HG03378 (cell line): ENCODE results near the gene SEMA5A.

ENCODE experiments used
- ATAC-seq: cut with Tn5 transposase; IDR thresholded peaks from one replicate; pipeline ENCODE4 v1.9.1; 2021; ENCODE audit warnings: mild to moderate bottlenecking, moderate library complexity; ENCODE audit not compliant: unreplicated experiment

The SEMA5A gene

DNA sequence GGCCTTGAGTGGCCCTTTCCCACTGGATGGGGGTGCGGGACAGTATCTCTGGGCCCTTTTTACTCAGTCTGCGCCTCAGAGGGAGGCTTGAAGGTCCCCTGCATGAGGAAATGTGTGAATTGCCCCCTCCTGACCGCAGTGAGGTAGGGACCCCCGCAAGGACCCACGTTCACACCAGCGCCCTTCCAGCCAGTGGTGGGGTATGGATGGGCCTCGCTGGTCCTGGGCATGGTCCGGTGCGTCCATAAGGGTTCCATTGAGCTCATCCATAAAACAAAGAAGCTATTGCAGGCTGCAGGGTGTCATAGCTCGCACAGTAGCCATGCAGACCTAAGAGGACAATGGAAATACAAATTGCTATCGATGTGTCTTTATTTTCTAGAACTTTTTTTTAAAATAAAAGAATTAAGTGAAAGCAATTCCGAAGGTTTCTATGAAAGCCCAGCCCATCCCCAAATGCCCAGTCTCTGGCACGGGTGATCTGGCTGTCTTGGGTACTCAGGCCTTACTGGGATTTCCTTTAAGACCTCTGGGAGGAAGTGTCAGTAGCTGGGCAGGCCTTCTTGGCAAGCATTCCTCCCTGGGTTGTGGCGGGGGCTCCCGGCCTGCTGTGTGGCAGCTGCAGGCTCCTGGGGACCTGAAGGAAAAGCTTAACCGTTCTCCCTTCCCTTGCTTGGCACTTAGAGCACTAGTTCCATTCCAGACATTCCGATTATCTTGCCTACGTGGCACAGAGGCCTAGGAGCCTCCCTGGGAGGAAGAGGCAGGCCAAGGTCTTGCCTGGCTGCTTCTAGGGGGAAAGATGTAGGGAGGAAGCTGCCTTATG lies 1.5 kb upstream of the SEMA5A start:
- no peak for ATAC-seq

- ATAC-seq = no peak
Observed at GRCh38 chr5:9545136-9545991, 511 bp downstream of the SEMA5A start.

DNA sequence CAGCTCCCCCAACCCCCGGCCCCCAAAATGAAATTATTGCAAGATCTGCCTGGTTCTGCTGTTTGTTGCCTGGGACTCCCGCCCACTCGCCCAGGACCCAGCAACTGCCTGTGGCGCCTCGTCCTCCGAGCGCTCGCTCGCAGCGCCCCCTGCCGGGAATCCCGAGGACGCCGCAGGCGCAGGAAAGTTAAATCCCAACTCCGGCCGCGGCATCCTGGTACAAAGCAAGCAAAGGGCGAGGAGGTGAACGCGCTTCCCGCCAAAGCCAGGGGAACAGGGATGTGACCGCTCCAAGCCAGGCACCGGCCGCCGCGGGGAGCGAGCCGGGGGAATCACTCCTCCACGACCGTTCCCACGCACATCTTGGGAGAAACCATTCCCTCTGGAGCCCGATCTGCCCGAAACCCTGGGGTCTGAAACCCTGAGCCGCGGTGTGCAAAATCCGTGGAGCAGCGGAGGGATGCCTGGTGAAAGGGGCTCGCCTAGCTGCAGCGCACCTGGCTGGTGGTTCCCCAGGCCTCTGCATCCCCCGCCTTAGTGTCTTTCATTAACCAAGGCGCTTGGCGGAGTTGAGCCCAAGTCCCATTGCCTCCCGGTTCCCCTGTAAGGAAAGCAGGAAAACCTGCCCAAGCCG lies 1.3 kb downstream of the SEMA5A start:
- ATAC-seq = peak; percentile 54

DNA sequence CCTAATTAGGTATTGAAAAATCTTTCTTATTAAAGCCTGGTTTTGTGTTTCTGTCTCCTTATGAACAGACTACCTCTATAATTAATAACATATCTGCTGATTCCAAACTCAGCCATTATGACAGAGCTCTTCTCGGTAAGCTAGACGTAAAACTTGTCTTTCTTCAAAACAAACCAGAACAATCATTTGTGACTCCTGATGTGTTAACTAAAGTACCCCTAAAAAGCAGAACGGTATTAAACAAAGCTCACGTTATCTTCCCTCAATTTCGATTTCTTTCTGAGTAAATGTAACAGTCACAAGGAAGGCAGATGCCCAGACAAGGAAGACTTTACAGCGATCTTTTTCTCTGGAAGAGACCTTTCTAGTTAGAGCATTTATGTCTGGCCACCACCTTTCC lies 1.8 kb downstream of the SEMA5A start:
- ATAC-seq = no peak

- no peak for ATAC-seq
Observed at GRCh38 chr5:9543311-9543920, 2.5 kb downstream of the SEMA5A start.

DNA sequence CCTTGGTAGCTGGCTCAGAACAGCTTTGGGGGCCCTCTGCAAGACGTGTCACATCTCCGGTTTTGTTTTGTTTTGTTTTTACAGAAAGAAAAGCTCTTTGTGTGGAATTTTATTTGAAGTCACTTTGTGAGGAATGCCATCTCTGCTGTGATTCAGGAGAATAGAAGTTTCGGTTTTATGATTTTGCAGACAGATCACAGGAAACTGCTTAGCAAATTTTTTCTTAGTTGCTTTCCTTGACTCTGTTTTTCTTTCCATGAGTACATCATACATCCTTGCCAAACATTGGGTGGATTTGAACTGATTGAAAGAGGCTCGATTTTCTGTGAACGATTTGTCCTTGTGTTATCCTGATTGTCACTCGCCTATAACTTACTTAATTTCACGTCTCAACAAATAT lies 5.1 kb downstream of the SEMA5A start:
- ATAC-seq = no peak

DNA sequence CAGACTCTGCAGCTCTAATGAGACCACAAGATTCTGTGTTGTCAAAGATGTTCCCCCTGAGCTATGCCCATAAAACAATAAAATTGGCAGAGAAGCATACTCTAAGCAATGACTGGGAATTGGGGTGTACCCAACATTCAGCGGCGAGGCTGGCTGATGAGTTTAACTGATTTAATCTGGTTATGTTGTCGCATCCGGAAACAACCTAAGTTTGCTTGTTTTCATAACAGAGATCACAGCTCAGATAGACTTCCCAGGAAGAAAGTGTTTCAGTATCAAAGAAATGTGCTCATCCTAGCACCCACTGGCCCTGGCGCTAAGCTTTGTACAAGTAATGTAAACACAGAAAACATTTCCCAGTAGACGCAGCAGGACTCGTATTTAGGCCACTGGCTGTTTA lies 7.4 kb downstream of the SEMA5A start:
- no peak for ATAC-seq

DNA sequence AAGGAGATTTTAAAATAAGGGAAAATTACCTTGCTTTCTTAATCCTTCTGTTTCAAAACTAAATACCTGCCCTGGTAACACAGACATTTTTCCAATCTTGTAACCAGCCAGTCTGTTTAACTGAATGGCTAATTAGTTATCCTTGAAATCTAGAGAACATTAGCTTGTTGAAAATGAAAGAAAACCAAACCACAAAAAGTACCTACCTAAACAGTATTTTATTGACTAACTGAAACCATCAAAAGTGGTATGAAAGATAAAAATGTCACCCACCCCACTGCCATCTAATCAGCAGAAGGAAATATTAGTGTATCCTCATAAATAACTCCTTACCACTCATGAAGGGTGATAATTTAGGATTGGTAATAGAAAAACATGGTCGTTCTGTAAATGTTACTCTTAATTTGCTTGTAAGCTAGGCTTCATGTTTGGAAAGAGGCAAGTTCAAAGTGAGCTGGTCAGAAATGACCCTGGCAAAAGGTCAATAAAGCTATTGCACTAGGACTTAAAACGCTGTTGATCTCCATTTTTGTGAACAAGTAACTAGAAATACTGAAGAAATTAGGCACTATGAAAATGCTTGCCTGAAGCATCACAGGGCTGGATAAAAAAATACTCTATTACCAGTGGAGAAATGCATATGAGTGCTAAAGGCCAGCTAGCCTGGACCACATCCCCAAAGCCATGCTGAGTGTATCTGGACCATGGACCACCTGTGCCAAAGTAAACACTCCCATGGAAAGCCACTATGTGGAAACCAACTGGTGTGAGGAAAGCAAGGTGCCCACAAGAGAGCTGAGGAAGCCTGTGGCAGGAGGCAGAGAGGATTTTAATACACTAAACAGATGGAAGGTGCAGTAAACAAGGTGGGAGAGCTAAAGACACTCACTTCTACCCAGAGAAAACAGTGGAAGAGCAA lies 8.4 kb downstream of the SEMA5A start:
- no peak for ATAC-seq

- no peak for ATAC-seq
Observed at GRCh38 chr5:9536717-9537116, 9.2 kb downstream of the SEMA5A start.

DNA sequence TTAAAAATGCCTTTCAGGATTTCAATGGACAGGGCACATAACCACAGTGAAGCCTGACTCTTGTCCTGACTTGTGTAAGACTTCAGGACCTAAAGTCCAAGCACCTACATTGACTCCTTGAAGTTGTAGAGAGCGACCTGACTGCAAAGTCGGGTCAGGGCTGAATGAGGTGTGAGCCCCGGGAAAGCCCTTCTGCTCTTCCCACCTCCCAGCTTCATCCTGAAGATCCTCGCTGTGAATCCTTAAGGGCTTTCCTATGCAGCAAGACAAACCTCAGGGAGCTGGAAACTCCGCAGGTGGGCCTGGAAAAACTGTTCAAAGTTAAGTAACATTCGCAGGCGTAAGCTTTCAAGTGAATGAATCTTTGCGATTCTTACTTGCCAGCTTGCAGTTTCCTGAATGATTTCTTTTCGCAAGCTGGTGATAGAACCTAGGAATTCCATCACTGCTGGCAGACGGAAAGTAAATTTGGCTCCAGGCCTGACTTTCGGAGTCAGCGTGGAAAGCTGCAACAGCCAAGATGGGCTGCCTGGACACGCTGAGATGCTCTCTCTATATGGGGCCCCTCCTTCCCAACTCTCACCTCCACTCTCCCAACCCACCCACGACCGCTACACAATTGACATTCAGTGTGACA lies 10.9 kb downstream of the SEMA5A start:
- no peak for ATAC-seq

- no peak for ATAC-seq
Observed at GRCh38 chr5:9533562-9534364, 12.1 kb downstream of the SEMA5A start.

DNA sequence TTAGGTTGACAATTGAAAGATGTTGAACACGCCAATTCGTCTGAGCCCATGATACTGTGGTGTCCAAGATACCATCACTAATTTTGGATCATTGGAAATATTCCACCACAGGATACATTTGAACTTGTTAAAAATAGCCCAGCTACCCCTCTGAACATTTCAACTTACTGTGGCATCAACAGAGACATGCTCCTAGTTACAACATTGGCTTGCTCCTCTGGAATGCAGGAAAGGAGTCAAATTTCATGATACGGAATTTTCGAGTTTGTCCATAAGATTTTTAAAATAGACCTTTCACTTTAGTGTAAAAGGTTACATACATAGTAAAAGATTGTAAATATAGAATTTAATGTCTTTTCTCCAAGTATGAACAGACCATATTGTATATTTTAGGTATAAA lies 12.8 kb downstream of the SEMA5A start:
- no peak for ATAC-seq

DNA sequence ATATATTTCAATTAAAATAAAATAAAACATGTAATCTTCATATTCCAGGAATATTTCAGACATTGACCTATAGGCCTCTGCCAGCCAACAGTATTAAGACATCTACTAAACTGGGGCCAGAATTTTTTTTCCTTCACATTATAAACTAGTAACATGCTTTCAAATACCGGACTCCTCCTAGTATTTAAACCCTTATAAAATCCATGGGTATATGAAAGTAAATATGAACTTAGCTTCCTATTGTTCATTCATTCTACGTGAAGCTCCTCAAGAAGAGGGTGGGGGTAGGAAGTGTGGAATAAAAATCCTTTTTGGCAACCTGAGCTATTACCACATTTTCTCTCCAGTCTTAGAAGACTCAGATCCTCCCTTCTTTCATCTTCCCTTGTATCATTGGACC lies 16.4 kb downstream of the SEMA5A start:
- no peak for ATAC-seq

GRCh38 chr5:9529041-9529480 lies 16.8 kb downstream of the SEMA5A start:
- no peak for ATAC-seq

GRCh38 chr5:9524941-9525340 lies 20.9 kb downstream of the SEMA5A start:
- no peak for ATAC-seq

DNA sequence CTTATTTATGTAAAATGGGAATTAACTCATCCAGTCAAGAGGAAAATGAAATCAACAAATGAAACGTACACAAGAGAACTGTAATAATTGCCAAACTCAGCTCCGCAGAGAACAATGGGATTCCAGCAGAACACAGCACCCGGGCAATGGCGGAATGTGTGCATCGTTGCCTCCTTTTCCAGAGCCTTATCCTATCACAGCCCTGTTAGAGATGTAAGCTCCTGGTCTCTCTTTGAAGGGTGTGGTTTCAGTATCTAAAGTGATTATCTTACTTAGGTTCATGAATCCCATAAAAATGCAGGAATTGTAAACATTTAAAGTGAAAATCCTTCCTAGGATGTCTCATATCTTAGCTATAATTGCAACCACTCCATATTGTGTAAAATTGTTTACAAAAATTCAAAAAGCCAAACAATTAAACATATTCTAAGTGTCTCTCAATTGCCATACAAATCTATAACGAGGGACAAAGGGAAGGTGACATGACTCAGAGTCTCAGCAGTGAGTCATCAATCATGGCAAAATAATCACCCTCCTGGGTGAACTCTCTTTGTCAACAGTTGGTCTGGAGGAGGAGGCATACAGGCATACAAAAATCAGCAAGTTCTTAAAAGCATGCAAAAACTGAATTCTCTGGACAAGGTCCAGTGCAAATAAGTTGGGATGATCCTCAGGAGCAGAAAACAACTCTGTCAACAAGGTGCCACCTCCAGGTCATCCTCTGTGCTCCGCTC lies 22.6 kb downstream of the SEMA5A start:
- ATAC-seq = no peak

- no peak for ATAC-seq
Observed at GRCh38 chr5:9519537-9519936, 26.3 kb downstream of the SEMA5A start.

DNA sequence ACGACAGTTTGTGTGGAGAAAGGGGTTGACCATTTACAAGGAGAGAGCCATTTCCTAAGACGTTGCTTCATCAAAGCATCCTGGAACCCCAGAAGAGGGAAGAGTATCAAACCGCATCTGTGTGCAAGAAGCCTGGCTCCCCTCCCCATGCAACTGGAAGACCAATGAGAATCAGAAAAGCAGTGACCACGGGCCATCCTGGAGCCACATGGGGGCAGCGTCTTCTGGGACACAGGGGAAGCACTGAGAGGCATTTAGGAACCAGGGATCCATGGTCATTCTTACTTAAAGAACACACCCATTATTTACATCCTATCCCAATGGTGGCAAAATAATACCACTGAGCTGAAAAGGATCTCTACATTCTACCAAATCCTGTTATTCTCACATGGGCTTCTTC lies 29.3 kb downstream of the SEMA5A start:
- ATAC-seq = no peak
